ENCODE results near the gene HBD.
"Not testable (repeated sequence)": the region's sequence is repeated elsewhere in the genome, so short reads cannot be mapped to it uniquely, and the experiment has no call there.

Gene HBD

GRCh38 chr11:5234381-5234834, at the start of gene HBD:
TSS of gene HBD (minus strand) at chr11:5234483. CDS start at chr11:5234433, 50 bp downstream.
- DNase-seq (ENCODE audit: low spot score): peak; percentile 60

- DNase-seq (ENCODE audit: low spot score): no peak
Observed at GRCh38 chr11:5283882-5284281, 49.6 kb upstream of the HBD start.

GRCh38 chr11:5283086-5283485, 48.8 kb upstream of the HBD start:
- DNase-seq (ENCODE audit: low spot score): no peak

- DNase-seq (ENCODE audit: low spot score): no peak
Observed at GRCh38 chr11:5282628-5283027, 48.3 kb upstream of the HBD start.

- DNase-seq (ENCODE audit: low spot score): no peak
Observed at GRCh38 chr11:5281596-5281995, 47.3 kb upstream of the HBD start.

GRCh38 chr11:5280582-5281102, 46.4 kb upstream of the HBD start:
- DNase-seq (ENCODE audit: low spot score): peak; percentile 92

- no peak for DNase-seq (ENCODE audit: low spot score)
Observed at GRCh38 chr11:5279471-5280090, 45.3 kb upstream of the HBD start.

GRCh38 chr11:5277807-5278382, 43.6 kb upstream of the HBD start:
- DNase-seq (ENCODE audit: low spot score): no peak

GRCh38 chr11:5276697-5277096, 42.4 kb upstream of the HBD start:
- DNase-seq (ENCODE audit: low spot score): no peak

- DNase-seq (ENCODE audit: low spot score): no peak
Observed at GRCh38 chr11:5275369-5276110, 41.3 kb upstream of the HBD start.

GRCh38 chr11:5274395-5274794, 40.1 kb upstream of the HBD start:
- no peak for DNase-seq (ENCODE audit: low spot score)

- DNase-seq (ENCODE audit: low spot score): no peak
Observed at GRCh38 chr11:5272395-5273017, 38.2 kb upstream of the HBD start.

GRCh38 chr11:5269715-5270147, 35.4 kb upstream of the HBD start, which contains the start of gene HBE1:
TSS of gene HBE1 (minus strand) at chr11:5269945. CDS start at chr11:5269890, 55 bp downstream.
- no peak for DNase-seq (ENCODE audit: low spot score)

GRCh38 chr11:5267033-5267563, 32.8 kb upstream of the HBD start:
- DNase-seq (ENCODE audit: low spot score): no peak

GRCh38 chr11:5266609-5267008, 32.3 kb upstream of the HBD start:
- no peak for DNase-seq (ENCODE audit: low spot score)

- DNase-seq (ENCODE audit: low spot score): no peak
Observed at GRCh38 chr11:5265832-5266231, 31.5 kb upstream of the HBD start.

- DNase-seq (ENCODE audit: low spot score): no peak
Observed at GRCh38 chr11:5258543-5259262, 24.4 kb upstream of the HBD start.

GRCh38 chr11:5257296-5257695, 23.0 kb upstream of the HBD start:
- no peak for DNase-seq (ENCODE audit: low spot score)

GRCh38 chr11:5254646-5255413, 20.5 kb upstream of the HBD start, which contains the start of gene HBG2:
TSS of gene HBG2 (minus strand) at chr11:5254781. CDS start at chr11:5254728, 53 bp downstream.
- DNase-seq (ENCODE audit: low spot score): not testable (repeated sequence)

GRCh38 chr11:5254023-5254422, 19.7 kb upstream of the HBD start:
- DNase-seq (ENCODE audit: low spot score): not testable (repeated sequence)

- DNase-seq (ENCODE audit: low spot score): not testable (repeated sequence)
Observed at GRCh38 chr11:5253440-5253839, 19.2 kb upstream of the HBD start.

Data from AG08396 (cell line).